GM12865 (cell line): Measurements from ENCODE around the gene APP.
"Not testable (repeated sequence)": the region's sequence is repeated elsewhere in the genome, so short reads cannot be mapped to it uniquely, and the experiment has no call there.

Experiments used
- DNase-seq: peaks from one replicate; pipeline ENCODE4 v3.0.0; 2010; ENCODE audit warnings: low read depth
- H3K4me3 ChIP-seq: 2 replicates; pipeline ENCODE4 v1.5.1; 2011; ENCODE audit warnings: mild to moderate bottlenecking, low read depth, low read length, control low read depth
- CTCF ChIP-seq: IDR thresholded peaks from 2 replicates; pipeline ENCODE4 v1.5.1; 2011; ENCODE audit warnings: low read length, control low read depth, low read depth, inconsistent platforms; ENCODE audit not compliant: insufficient read depth; ENCODE audit errors: missing control alignments

Gene APP

GRCh38 chr21:26032263-26032662, 138.3 kb downstream of the APP start:
- TF ChIP-seq CTCF = peak; percentile 2
- no peak overlapping the region for H3K4me3 ChIP-seq
- peak; percentile 3 for DNase-seq

GRCh38 chr21:26028183-26028582, 142.4 kb downstream of the APP start:
- TF ChIP-seq CTCF = no peak

GRCh38 chr21:26027696-26028095, 142.9 kb downstream of the APP start:
- no peak overlapping the region for H3K4me3 ChIP-seq
- DNase-seq = no peak
- no peak for TF ChIP-seq CTCF

More at GRCh38 chr21:26028183-26028582, 142.4 kb downstream of the APP start:
- no peak for DNase-seq
- no peak overlapping the region for H3K4me3 ChIP-seq

GRCh38 chr21:26025536-26026512, 144.7 kb downstream of the APP start:
- TF ChIP-seq CTCF = no peak
- H3K4me3 ChIP-seq = no peak overlapping the region
- DNase-seq = no peak

GRCh38 chr21:26023406-26023805, 147.2 kb downstream of the APP start:
- not testable (repeated sequence) for DNase-seq

GRCh38 chr21:26022598-26023337, 147.8 kb downstream of the APP start:
- H3K4me3 ChIP-seq, DNase-seq: not testable (repeated sequence)

More at GRCh38 chr21:26023406-26023805, 147.2 kb downstream of the APP start:
- not testable (repeated sequence) for H3K4me3 ChIP-seq

- TF ChIP-seq CTCF = no peak
- no peak for DNase-seq
- no peak overlapping the region for H3K4me3 ChIP-seq
Measured at GRCh38 chr21:26020510-26020909, 150.1 kb downstream of the APP start.
